ENCODE results near the gene LILRA1. TPM values are rescaled to one million over a fixed set of nuclear protein-coding genes. Genes with fewer than 3 reads are reported as not detected.

Gene LILRA1
- total RNA-seq, 1 experiment from 2014 or later = not detected

DNA sequence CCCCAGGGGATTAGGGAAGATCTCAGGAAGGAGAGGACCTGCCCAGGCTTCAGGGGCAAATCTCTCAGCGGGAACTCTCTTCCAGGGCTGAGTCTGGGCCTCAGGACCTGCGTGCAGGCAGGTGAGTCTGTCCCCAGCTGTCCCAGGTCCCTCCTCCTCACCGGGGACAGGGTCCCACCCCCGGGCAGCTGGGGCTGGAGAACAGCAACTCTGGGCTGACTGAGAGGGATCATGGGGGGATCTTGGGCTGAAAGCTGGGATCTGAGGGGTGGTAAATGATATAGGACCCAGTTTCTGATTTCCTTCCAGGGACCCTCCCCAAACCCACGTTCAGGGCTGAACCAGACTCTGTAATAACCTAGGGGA lies 14.3 kb downstream of the LILRA1 start:
- TF ChIP-seq SIN3A (IDR thresholded peaks at IDR 0.05; ENCODE audit: low read depth) = no peak
- TF ChIP-seq POLR2A (IDR thresholded peaks at IDR 0.05; ENCODE audit: borderline replicate concordance, extremely low read depth, insufficient read depth, insufficient read length) = no peak
- no peak for TF ChIP-seq SRF (IDR thresholded peaks at IDR 0.05; ENCODE audit: low read depth)
- TF ChIP-seq CBX3 (IDR thresholded peaks at IDR 0.05; ENCODE audit: low read depth) = no peak
- TF ChIP-seq, protein P1, sequence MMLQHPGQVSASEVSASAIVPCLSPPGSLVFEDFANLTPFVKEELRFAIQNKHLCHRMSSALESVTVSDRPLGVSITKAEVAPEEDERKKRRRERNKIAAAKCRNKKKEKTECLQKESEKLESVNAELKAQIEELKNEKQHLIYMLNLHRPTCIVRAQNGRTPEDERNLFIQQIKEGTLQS (IDR thresholded peaks at IDR 0.05) = no peak
- H3K27ac ChIP-seq (ENCODE audit: low read depth, low read length) = no peak overlapping the region
- no peaks in the 10 kb centered on the region for H3K36me3 ChIP-seq (ENCODE audit: control insufficient read depth in 1 of 2, insufficient read depth in 2 of 2, low read length in 2 of 2)
- ChIA-PET POLR2A (no interaction called here), RAD21 (ENCODE audit: low non-redundant PET in 1 of 2, low total read pairs in 2 of 2, uncharacterized antibody in 2 of 2, unreplicated experiment in 2 of 2) (no interaction called here), CTCF (no interaction called here)
- no peaks in the 10 kb centered on the region for H3K79me2 ChIP-seq (ENCODE audit: insufficient read depth, low read length)
- H2AFZ ChIP-seq (ENCODE audit: low read depth, low read length, poor library complexity, severe bottlenecking) = no peak overlapping the region
- H3K4me2 ChIP-seq (ENCODE audit: low read length) = no peak overlapping the region
- H3K9me2 ChIP-seq (ENCODE audit: insufficient read depth) = no peaks in the 10 kb centered on the region
- no peaks in the 10 kb centered on the region for H3K4me1 ChIP-seq (ENCODE audit: control insufficient read depth in 1 of 2, insufficient read depth in 2 of 2, low read length in 2 of 2)
- H3K9me3 ChIP-seq (ENCODE audit: control insufficient read depth in 1 of 2, insufficient read depth in 1 of 2, low read depth in 1 of 2, low read length in 2 of 2) = no peaks in the 10 kb centered on the region
- peaks cover 35% of the 10 kb centered on the region for H3K27me3 ChIP-seq (ENCODE audit: insufficient read depth, low read length)
- no peak overlapping the region for H3K4me3 ChIP-seq (replicated peaks in 1 of 2; ENCODE audit: low read depth in 1 of 2, low read length in 2 of 2)
- H4K20me1 ChIP-seq (ENCODE audit: insufficient read depth) = no peaks in the 10 kb centered on the region
- no TSS peak for BruUV-seq (replicated peaks)
- intact Hi-C loops (cut with micrococcal nuclease) = no loop called here
- DNase-seq (ENCODE audit: low read depth, low spot score) (no peak), ATAC-seq (no peak)
- H3K9ac ChIP-seq (ENCODE audit: low read length) = no peak overlapping the region

DNA sequence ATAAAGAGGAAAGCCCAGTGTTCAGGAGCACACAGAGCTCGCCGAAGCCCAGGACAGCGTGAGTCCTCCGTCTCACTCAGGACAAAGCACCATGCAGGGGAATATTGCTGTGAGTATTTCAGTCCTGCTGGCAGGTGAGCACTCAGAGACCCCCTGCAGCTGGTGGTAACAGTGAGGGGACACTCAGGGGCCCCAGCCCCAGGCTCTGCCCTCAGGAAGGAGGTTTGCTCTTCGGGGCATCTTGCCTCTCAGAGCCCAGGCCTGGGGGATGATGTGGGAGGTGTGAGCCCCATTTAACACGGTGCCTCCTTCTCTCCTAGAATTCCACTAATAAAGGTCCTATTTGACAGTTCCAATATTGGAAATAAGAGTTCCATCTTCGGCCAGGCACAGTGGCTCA lies 14.8 kb downstream of the LILRA1 start:
- no peaks in the 10 kb centered on the region for H3K9me3 ChIP-seq (ENCODE audit: control insufficient read depth in 1 of 2, insufficient read depth in 1 of 2, low read depth in 1 of 2, low read length in 2 of 2)
- DNase-seq (ENCODE audit: low read depth, low spot score) = no peak

More for the DNA sequence above, 14.8 kb downstream of the LILRA1 start:
- no TSS peak for BruUV-seq (replicated peaks)
- H4K20me1 ChIP-seq (ENCODE audit: insufficient read depth) = no peaks in the 10 kb centered on the region
- ChIA-PET POLR2A (no interaction called here), RAD21 (ENCODE audit: low non-redundant PET in 1 of 2, low total read pairs in 2 of 2, uncharacterized antibody in 2 of 2, unreplicated experiment in 2 of 2) (no interaction called here), CTCF (no interaction called here)
- TF ChIP-seq SP1 (IDR thresholded peaks at IDR 0.05; ENCODE audit: low read depth) (no peak), RAD21 (IDR thresholded peaks at IDR 0.05; ENCODE audit: low read depth) (no peak), POLR2AphosphoS5 (IDR thresholded peaks at IDR 0.05; ENCODE audit: low read depth, low read length) (no peak), CBX3 (IDR thresholded peaks at IDR 0.05; ENCODE audit: low read depth) (no peak), SIN3A (IDR thresholded peaks at IDR 0.05; ENCODE audit: low read depth) (no peak)
- intact Hi-C loops (cut with micrococcal nuclease) = no loop called here
- no peak for ATAC-seq
- no peak overlapping the region for H3K4me3 ChIP-seq (replicated peaks in 1 of 2; ENCODE audit: low read depth in 1 of 2, low read length in 2 of 2)
- H3K36me3 ChIP-seq (ENCODE audit: control insufficient read depth in 1 of 2, insufficient read depth in 2 of 2, low read length in 2 of 2) = no peaks in the 10 kb centered on the region
- no peak overlapping the region for H3K9ac ChIP-seq (ENCODE audit: low read length)
- H3K27ac ChIP-seq (ENCODE audit: low read depth, low read length) = no peak overlapping the region
- H2AFZ ChIP-seq (ENCODE audit: low read depth, low read length, poor library complexity, severe bottlenecking) = no peak overlapping the region
- no peaks in the 10 kb centered on the region for H3K79me2 ChIP-seq (ENCODE audit: insufficient read depth, low read length)
- H3K27me3 ChIP-seq (ENCODE audit: insufficient read depth, low read length) = peaks cover 31% of the 10 kb centered on the region
- no peak overlapping the region for H3K4me2 ChIP-seq (ENCODE audit: low read length)
- no peaks in the 10 kb centered on the region for H3K4me1 ChIP-seq (ENCODE audit: control insufficient read depth in 1 of 2, insufficient read depth in 2 of 2, low read length in 2 of 2)
- H3K9me2 ChIP-seq (ENCODE audit: insufficient read depth) = no peaks in the 10 kb centered on the region
